ENCODE data around the gene MGRN1.

- TF ChIP-seq CTCF (IDR thresholded peaks at IDR 0.05; ENCODE audit: borderline replicate concordance, extremely low read depth, low read length, poor library complexity, severe bottlenecking) (peak; percentile 45), EZH2 (IDR thresholded peaks at IDR 0.05; ENCODE audit: borderline replicate concordance, low read depth, low read length, severe bottlenecking) (no peak)
These were observed 8.4 kb upstream of the MGRN1 start for GRCh38 chr16:4616047-4616811.
